ENCODE results near the gene DPRX.
A peak's percentile ranks its signal among the peaks of the same experiment; 100 is the strongest.
"Not testable (repeated sequence)": the region's sequence is repeated elsewhere in the genome, so short reads cannot be mapped to it uniquely, and the experiment has no call there.

The DPRX gene

GRCh38 chr19:53646144-53646543 is 14.3 kb downstream of the DPRX start:
- DNase-seq (ENCODE audit: low read depth) = no peak

GRCh38 chr19:53647350-53647749 is 15.6 kb downstream of the DPRX start:
- no peak for DNase-seq (ENCODE audit: low read depth)

GRCh38 chr19:53647792-53648191 is 16.0 kb downstream of the DPRX start:
- no peak for DNase-seq (ENCODE audit: low read depth)

GRCh38 chr19:53649746-53650593 is 18.2 kb downstream of the DPRX start:
- DNase-seq (ENCODE audit: low read depth) = no peak

- no peak for DNase-seq (ENCODE audit: low read depth)
Observed at GRCh38 chr19:53652476-53652875, 20.7 kb downstream of the DPRX start.

GRCh38 chr19:53655042-53655665 is 23.4 kb downstream of the DPRX start:
- peak; percentile 4 for DNase-seq (ENCODE audit: low read depth)

GRCh38 chr19:53657330-53657729 is 25.5 kb downstream of the DPRX start:
- DNase-seq (ENCODE audit: low read depth) = no peak

- no peak for DNase-seq (ENCODE audit: low read depth)
Observed at GRCh38 chr19:53657778-53658177, 26.0 kb downstream of the DPRX start.

GRCh38 chr19:53659292-53659691 is 27.5 kb downstream of the DPRX start:
- DNase-seq (ENCODE audit: low read depth) = peak; percentile 5

- no peak for DNase-seq (ENCODE audit: low read depth)
Observed at GRCh38 chr19:53660584-53660983, 28.8 kb downstream of the DPRX start.

- DNase-seq (ENCODE audit: low read depth) = no peak
Observed at GRCh38 chr19:53662209-53662608, 30.4 kb downstream of the DPRX start.

- DNase-seq (ENCODE audit: low read depth) = no peak
Observed at GRCh38 chr19:53664152-53664551, 32.4 kb downstream of the DPRX start.

GRCh38 chr19:53664760-53665159 is 33.0 kb downstream of the DPRX start:
- no peak for DNase-seq (ENCODE audit: low read depth)

GRCh38 chr19:53666331-53666730 is 34.5 kb downstream of the DPRX start:
- not testable (repeated sequence) for DNase-seq (ENCODE audit: low read depth)

- DNase-seq (ENCODE audit: low read depth) = not testable (repeated sequence)
Observed at GRCh38 chr19:53668804-53669203, 37.0 kb downstream of the DPRX start.

GRCh38 chr19:53670345-53670744 is 38.5 kb downstream of the DPRX start:
- no peak for DNase-seq (ENCODE audit: low read depth)

GRCh38 chr19:53671663-53672062 is 39.9 kb downstream of the DPRX start:
- no peak for DNase-seq (ENCODE audit: low read depth)
